Suprapubic skin (tissue), 4 donors: ENCODE measurements around the gene DCST2.
A peak's percentile ranks its signal among the peaks of the same experiment; 100 is the strongest.
"Not testable (repeated sequence)": the region's sequence is repeated elsewhere in the genome, so short reads cannot be mapped to it uniquely, and the experiment has no call there.

Experiments used
- CTCF ChIP-seq, 2 donors: fragments of 200-600 bp in 1 of 2; fragments of 450-650 bp in 1 of 2; sonication (generic) in 1 of 2; IDR thresholded peaks; one replicate each; pipeline ENCODE4 v1.5.1; 2016 to 2019; ENCODE audit warnings: antibody characterized with exemption in 2 of 2, mild to moderate bottlenecking in 1 of 2, moderate library complexity in 1 of 2
- POLR2A ChIP-seq, 2 donors: fragments of 450-650 bp; IDR thresholded peaks; one replicate each; pipeline ENCODE4 v1.6.1; 2017; ENCODE audit warnings: antibody characterized with exemption in 2 of 2, mild to moderate bottlenecking in 2 of 2, moderate library complexity in 2 of 2
- POLR2AphosphoS5 ChIP-seq, 3 donors: sonication (generic); formaldehyde crosslinking; IDR thresholded peaks; one replicate each; pipeline ENCODE4 v1.6.1; 2017; ENCODE audit warnings: antibody characterized with exemption in 3 of 3

- peak in 1 of 2 donors; percentile 24 for TF ChIP-seq CTCF (IDR thresholded peaks at IDR 0.05)
- TF ChIP-seq POLR2A, POLR2AphosphoS5 (IDR thresholded peaks at IDR 0.05): not testable (repeated sequence)
Observed at GRCh38 chr1:154995301-154995983, 38.1 kb downstream of the DCST2 start.
